Sigmoid colon (tissue), 7 donors: ENCODE results near the gene MYNN. TPM values are rescaled to one million over a fixed set of nuclear protein-coding genes. Genes with fewer than 3 reads are reported as not detected.

Experiments used
- DNase-seq: peaks from one replicate; pipeline ENCODE4 v3.0.0-alpha.2; 2019
- H3K27ac ChIP-seq, 4 donors: fragments of 200-600 bp; sonication (generic); one replicate each; pipeline ENCODE4 v1.5.1; 2016 to 2019; ENCODE audit warnings: mild to moderate bottlenecking in 1 of 4
- H3K27me3 ChIP-seq, 3 donors: fragments of 200-600 bp; sonication (generic); one replicate each; pipeline ENCODE4 v1.5.1; 2019; ENCODE audit warnings: mild to moderate bottlenecking in 1 of 3
- H3K36me3 ChIP-seq, 4 donors: fragments of 200-600 bp; sonication (generic); one replicate each; pipeline ENCODE4 v1.5.1; 2016 to 2019
- H3K4me1 ChIP-seq, 4 donors: fragments of 200-600 bp; sonication (generic); one replicate each; pipeline ENCODE4 v1.5.1; 2017 to 2019
- H3K4me3 ChIP-seq, 4 donors: fragments of 200-600 bp; sonication (generic); one replicate each; pipeline ENCODE4 v1.5.1; 2017 to 2019; ENCODE audit warnings: mild to moderate bottlenecking in 2 of 4, moderate library complexity in 1 of 4
- H3K9me3 ChIP-seq, 4 donors: fragments of 200-600 bp in 3 of 4; sonication (generic) in 3 of 4; one replicate each; pipeline versions ENCODE4 v1.5.1 to v1.6.1; 2013 to 2019
- CTCF ChIP-seq, 4 experiments: fragments of 450-650 bp in 3 of 4; fragments of 200-600 bp in 1 of 4; IDR thresholded peaks; one replicate each; pipeline ENCODE4 v1.5.1; 2016 to 2019; ENCODE audit warnings: antibody characterized with exemption in 4 of 4, mild to moderate bottlenecking in 3 of 4, moderate library complexity in 2 of 4
- EP300 ChIP-seq, 4 donors: sonication (generic); formaldehyde crosslinking; IDR thresholded peaks; one replicate each; pipeline ENCODE4 v1.6.1; 2017; ENCODE audit warnings: antibody characterized with exemption in 4 of 4
- POLR2A ChIP-seq, 2 donors: fragments of 450-650 bp; IDR thresholded peaks; one replicate each; pipeline ENCODE4 v1.6.1; 2016; ENCODE audit warnings: antibody characterized with exemption in 2 of 2, mild to moderate bottlenecking in 2 of 2, moderate library complexity in 2 of 2
- POLR2AphosphoS5 ChIP-seq, 4 donors: sonication (generic); formaldehyde crosslinking; IDR thresholded peaks; one replicate each; pipeline ENCODE4 v1.6.1; 2017; ENCODE audit warnings: antibody characterized with exemption in 4 of 4
- WGBS, 2 donors: extraction: QIAGEN DNeasy Blood & Tissue Kit; methylation state at CpG; one replicate each; pipeline ENCODE4 v1.1.7; 2013; 5-methylcytosine and 5-hydroxymethylcytosine counted together
- intact Hi-C: fragments of 100-400 bp; cut with DNase I; formaldehyde crosslinking; loops from one replicate; pipeline ENCODE4 v1.15.1; 2023
- polyA plus RNA-seq, 3 donors: library from polyadenylated mRNA; stranded (reverse); fragments of 200-250 nt; gene quantifications; one replicate each; pipeline ENCODE4 v1.2.3, GENCODE V29; 2013
- total RNA-seq, 4 donors: library from RNA; depleted of rRNA; stranded (reverse); fragments of >200 nt; gene quantifications; one replicate each; pipeline ENCODE4 v1.1.0, GENCODE V29; 2016
- donor health status: healthy with polysubstance abuse.
- donor health status: Bipolar disorder and iron deficiency.
- donor health status: healthy.

MYNN gene
- total and polyA plus RNA-seq, 7 donors, result 7.6 to 24.4 (median 15.5) TPM

- no peak for TF ChIP-seq EP300 (IDR thresholded peaks at IDR 0.05)
- no peak for TF ChIP-seq POLR2A (IDR thresholded peaks at IDR 0.05)
- TF ChIP-seq POLR2AphosphoS5 (IDR thresholded peaks at IDR 0.05), result no peak
- TF ChIP-seq CTCF (IDR thresholded peaks at IDR 0.05), result no peak
- 76 to 94% methylated on average over 20 of the region's 20 CpGs for WGBS, 2 donors
Observed at GRCh38 chr3:169822540-169822939, 49.3 kb downstream of the MYNN start.

GRCh38 chr3:169822983-169823382 is 49.8 kb downstream of the MYNN start:
- H3K4me1 ChIP-seq, result no peaks in the 10 kb centered on the region
- intact Hi-C loops, result no loop called here
- H3K36me3 ChIP-seq, result no peaks in the 10 kb centered on the region
- no peak for DNase-seq
- H3K4me3 ChIP-seq, result no peak overlapping the region
- H3K27ac ChIP-seq, result no peak overlapping the region
- TF ChIP-seq POLR2AphosphoS5 (IDR thresholded peaks at IDR 0.05) (no peak), CTCF (IDR thresholded peaks at IDR 0.05) (no peak), EP300 (IDR thresholded peaks at IDR 0.05) (no peak), POLR2A (IDR thresholded peaks at IDR 0.05) (no peak)
- H3K9me3 ChIP-seq, result no peaks in the 10 kb centered on the region
- WGBS, 2 donors, result 34 to 72% methylated on average over 6 of the region's 6 CpGs
- no peaks in the 10 kb centered on the region for H3K27me3 ChIP-seq

More at GRCh38 chr3:169822540-169822939, 49.3 kb downstream of the MYNN start:
- no peaks in the 10 kb centered on the region for H3K9me3 ChIP-seq
- intact Hi-C loops, result no loop called here
- H3K36me3 ChIP-seq, result no peaks in the 10 kb centered on the region
- no peak overlapping the region for H3K27ac ChIP-seq
- no peak overlapping the region for H3K4me3 ChIP-seq
- no peaks in the 10 kb centered on the region for H3K4me1 ChIP-seq
- H3K27me3 ChIP-seq, result no peaks in the 10 kb centered on the region
- DNase-seq, result no peak

GRCh38 chr3:169825316-169825715 is 52.1 kb downstream of the MYNN start:
- intact Hi-C loops, result no loop called here
- no peaks in the 10 kb centered on the region for H3K36me3 ChIP-seq
- 89 to 91% methylated on average over 3 of the region's 3 CpGs for WGBS, 2 donors
- no peak for DNase-seq
- no peak overlapping the region for H3K4me3 ChIP-seq
- H3K9me3 ChIP-seq, result no peaks in the 10 kb centered on the region
- H3K4me1 ChIP-seq, result no peaks in the 10 kb centered on the region
- H3K27ac ChIP-seq, result no peak overlapping the region
- no peak for TF ChIP-seq POLR2AphosphoS5 (IDR thresholded peaks at IDR 0.05)
- TF ChIP-seq CTCF (IDR thresholded peaks at IDR 0.05), result no peak
- no peak for TF ChIP-seq POLR2A (IDR thresholded peaks at IDR 0.05)
- no peak for TF ChIP-seq EP300 (IDR thresholded peaks at IDR 0.05)
- no peaks in the 10 kb centered on the region for H3K27me3 ChIP-seq

- intact Hi-C loops, result no loop called here
- no peak for TF ChIP-seq EP300 (IDR thresholded peaks at IDR 0.05)
- TF ChIP-seq POLR2A (IDR thresholded peaks at IDR 0.05), result no peak
- TF ChIP-seq CTCF (IDR thresholded peaks at IDR 0.05), result no peak
- no peak for TF ChIP-seq POLR2AphosphoS5 (IDR thresholded peaks at IDR 0.05)
- Histone ChIP-seq H3K9me3 (no peaks in the 10 kb centered on the region), H3K4me1 (no peaks in the 10 kb centered on the region), H3K27ac (no peak overlapping the region), H3K27me3 (no peaks in the 10 kb centered on the region), H3K4me3 (no peak overlapping the region), H3K36me3 (no peaks in the 10 kb centered on the region)
- 86 to 94% methylated on average over 4 of the region's 4 CpGs for WGBS, 2 donors
- DNase-seq, result no peak
Observed at GRCh38 chr3:169827712-169828111, 54.5 kb downstream of the MYNN start.

GRCh38 chr3:169835533-169835932 is 62.3 kb downstream of the MYNN start:
- TF ChIP-seq POLR2A (IDR thresholded peaks at IDR 0.05) (no peak), POLR2AphosphoS5 (IDR thresholded peaks at IDR 0.05) (no peak), CTCF (IDR thresholded peaks at IDR 0.05) (no peak)
- H3K27me3 ChIP-seq, result no peaks in the 10 kb centered on the region
- no peaks in the 10 kb centered on the region for H3K4me1 ChIP-seq
- 10 to 49% methylated on average over 1 of the region's 1 CpG for WGBS, 2 donors
- no peak overlapping the region for H3K4me3 ChIP-seq
- intact Hi-C loops, result no loop called here
- H3K36me3 ChIP-seq, result no peaks in the 10 kb centered on the region
- no peaks in the 10 kb centered on the region for H3K9me3 ChIP-seq
- no peak overlapping the region for H3K27ac ChIP-seq
- DNase-seq, result no peak
